SH-SY5Y (cell line): Measurements from ENCODE around the gene MRPL16.

ENCODE experiments used
- GATA2 ChIP-seq: IDR thresholded peaks from 2 replicates; pipeline ENCODE4 v1.6.1; 2011; ENCODE audit warnings: mild to moderate bottlenecking, low read depth, low read length
- GATA3 ChIP-seq: IDR thresholded peaks from 2 replicates; pipeline ENCODE4 v1.6.1; 2011; ENCODE audit warnings: low read depth, mild to moderate bottlenecking, low read length, moderate library complexity

Gene MRPL16

DNA sequence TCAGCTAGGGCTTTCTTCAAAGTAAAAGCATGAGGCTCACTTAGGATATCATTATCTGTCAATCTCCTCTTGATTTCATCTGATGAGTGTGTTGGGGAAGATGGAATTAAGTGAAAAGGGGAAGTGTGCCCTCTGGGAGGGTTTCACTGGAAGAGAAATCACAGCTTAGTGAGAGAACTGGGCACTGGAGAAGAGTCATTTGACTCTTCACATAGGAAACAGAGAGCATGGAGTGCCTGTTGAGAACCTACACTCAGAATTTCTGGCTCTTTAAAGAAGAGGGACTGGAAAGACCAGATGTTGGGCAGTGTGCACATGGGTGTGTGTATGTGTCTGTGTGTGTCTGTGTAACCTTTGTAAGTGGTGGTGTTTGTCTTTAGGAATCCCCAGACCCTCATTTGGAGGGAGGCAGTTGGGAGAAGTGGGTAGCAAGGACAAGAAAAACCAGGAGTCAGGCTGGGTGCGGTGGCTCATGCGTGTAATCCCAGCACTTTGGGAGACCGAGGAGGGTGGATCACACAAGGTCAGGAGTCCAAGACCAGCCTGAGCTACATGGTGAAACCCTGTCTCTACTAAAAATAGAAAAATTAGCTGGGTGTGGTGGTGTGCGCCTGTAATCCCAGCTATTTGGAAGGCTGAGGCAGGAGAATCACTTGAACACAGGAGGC lies 45.4 kb downstream of the MRPL16 start:
- no peak for TF ChIP-seq GATA2
- TF ChIP-seq GATA3: no peak

DNA sequence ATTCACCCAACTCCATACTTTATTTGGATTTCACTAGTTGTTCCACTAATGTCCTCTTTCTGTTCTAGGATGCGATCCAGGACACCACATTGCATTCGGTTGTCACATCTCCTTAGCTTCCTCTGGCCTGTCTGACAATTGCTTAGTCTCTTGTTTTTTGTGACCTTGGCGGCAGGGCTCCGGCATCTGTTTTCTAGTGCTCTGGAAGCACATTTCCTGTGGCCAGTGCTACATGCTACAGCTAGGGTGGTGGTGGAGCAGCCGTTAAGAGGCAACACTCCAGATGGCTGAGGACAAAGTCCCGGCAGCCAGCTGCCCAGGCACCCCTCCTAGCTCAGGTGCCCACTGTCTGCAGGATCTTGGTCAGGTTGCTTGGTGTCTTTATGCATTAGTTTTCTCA lies 48.6 kb downstream of the MRPL16 start:
- no peak for TF ChIP-seq GATA2
- TF ChIP-seq GATA3: no peak

DNA sequence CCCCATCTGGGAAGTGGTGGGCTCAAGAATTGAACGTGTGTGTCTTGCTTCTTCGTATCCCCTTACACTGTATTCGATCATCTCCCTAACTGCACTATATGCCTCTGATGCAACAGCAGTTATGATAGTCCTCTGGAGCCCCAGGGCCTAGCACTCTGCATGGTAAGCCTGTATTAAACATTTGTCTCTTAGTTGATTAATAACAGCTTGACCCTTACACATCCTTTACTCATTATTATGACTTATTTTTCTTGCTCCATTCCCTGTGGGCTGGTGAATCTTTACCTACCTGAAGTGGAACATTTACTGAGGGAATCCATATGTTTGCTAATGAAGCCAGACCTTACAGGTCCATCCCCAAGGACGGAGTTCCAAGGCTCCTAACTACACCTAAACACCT lies 49.8 kb downstream of the MRPL16 start:
- no peak for TF ChIP-seq GATA3
- no peak for TF ChIP-seq GATA2

DNA sequence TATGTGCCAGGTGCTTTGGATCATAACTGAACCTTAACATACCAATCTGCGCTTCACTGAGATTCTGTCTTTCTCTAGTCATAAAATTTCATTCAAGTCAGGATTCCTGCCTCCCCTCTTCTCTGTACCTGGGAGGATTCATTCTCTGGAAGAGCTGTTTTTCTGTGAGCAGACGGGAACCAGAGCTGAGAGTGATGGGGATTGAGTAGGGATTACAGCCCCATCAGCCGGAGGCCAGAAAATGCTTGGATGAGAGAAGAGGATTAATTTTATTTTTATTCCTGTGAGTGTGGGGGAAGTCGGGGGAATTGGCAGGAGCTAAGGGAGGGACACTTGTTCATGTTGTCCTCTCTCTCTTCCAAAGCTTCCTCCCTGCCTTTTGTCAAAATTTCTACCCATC lies 50.7 kb downstream of the MRPL16 start:
- no peak for TF ChIP-seq GATA2
- TF ChIP-seq GATA3: no peak

DNA sequence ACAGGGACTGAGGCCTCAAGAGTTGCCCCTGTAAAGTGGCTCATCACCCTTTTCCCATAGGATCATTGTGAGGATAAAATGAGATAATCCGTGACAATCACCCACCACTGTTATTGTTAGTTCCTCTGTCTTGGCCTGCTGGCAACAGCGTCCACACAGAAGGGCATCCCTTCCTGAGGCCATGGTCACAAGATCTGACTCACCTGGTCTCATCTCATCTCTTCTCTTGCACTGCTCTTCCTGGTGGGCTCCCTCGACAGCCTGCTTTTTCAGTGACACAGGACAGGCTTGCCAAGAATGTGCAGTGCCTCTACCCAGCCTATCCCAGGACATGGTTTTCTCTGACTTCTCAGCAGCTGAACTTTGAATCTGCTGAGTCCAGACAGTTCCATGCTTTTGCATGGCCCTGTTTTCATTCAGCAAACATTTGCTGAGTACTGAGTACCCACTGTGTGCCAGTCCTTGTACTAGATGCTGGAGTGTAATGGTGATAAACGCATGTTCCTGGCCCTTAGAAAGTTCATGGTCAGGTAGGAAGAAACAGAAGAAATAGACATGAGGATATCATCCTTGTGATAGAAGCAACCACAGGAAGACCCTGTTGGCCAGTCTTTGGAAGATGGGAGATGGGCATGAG lies 52.1 kb downstream of the MRPL16 start:
- TF ChIP-seq GATA3 (no peak), GATA2 (no peak)

DNA sequence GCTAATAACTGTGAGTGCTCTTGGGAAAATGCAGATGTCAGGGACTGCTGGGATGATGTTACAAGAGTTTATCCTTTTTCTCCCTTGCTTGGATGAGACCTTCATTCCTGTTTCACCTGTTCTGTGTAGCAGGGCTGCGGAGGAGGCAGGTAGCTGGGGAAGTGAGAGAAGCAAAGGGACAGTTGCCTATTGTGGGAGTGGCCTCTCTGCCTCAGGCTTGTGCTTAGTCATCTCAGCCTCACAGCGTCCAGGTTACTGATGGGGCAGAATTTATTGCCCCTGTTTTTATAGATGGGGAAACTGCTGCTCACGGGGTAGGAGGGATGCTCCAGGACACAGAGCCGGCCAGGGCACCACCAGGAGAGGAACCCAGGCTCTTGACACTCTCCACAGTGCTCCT lies 53.7 kb downstream of the MRPL16 start:
- no peak for TF ChIP-seq GATA2
- TF ChIP-seq GATA3: no peak

DNA sequence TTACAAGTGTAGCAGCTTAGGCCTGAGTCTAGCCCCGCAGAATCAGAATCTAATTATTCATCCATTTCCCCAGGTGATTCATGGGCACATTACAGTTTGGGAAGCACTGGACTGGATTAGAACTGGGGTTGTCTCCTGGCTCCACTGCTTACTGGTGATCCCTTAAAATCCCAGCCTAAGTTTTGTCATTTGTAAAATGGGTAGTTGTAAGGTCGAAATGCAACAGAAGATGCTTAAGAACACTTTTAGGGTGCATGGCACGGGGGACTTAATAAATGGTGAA lies 54.1 kb downstream of the MRPL16 start:
- no peak for TF ChIP-seq GATA2
- TF ChIP-seq GATA3: no peak
